HepG2 (cell line): ENCODE measurements around the gene LCN2. TPM values are rescaled to one million over a fixed set of nuclear protein-coding genes. Genes with fewer than 3 reads are reported as not detected.

Experiments
- AGO2 ChIP-seq: fragments of 200-400 bp; formaldehyde crosslinking; optimal IDR thresholded peaks from 2 replicates; pipeline ENCODE3; 2017; ENCODE audit warnings: mild to moderate bottlenecking, low read depth, low read length, moderate library complexity
- ARID4A ChIP-seq: sonication (generic); formaldehyde crosslinking; IDR thresholded peaks from 2 replicates; pipeline ENCODE4 v1.5.0; 2020; ENCODE audit warnings: mild to moderate bottlenecking, missing genetic modification reagents, borderline replicate concordance
- MAX ChIP-seq: IDR thresholded peaks from 2 replicates; pipeline ENCODE4 v1.6.1; 2012; ENCODE audit warnings: inconsistent platforms
- MAZ ChIP-seq, 2 experiments: sonication (generic) in 1 of 2; formaldehyde crosslinking in 1 of 2; IDR thresholded peaks; 2 replicates each; pipeline versions ENCODE4 v1.5.0 to v1.6.1; 2012 to 2020; ENCODE audit warnings: low read depth in 2 of 2, mild to moderate bottlenecking in 2 of 2, borderline replicate concordance in 1 of 2, improper control_type of control experiment in 1 of 2, low read length in 1 of 2, missing genetic modification reagents in 1 of 2, moderate library complexity in 1 of 2
- MEIS1 ChIP-seq: sonication (generic); formaldehyde crosslinking; IDR thresholded peaks from 2 replicates; pipeline ENCODE4 v1.9.0; 2021; ENCODE audit warnings: mild to moderate bottlenecking, missing genetic modification reagents, moderate library complexity, borderline replicate concordance
- MEIS2 ChIP-seq: sonication (generic); formaldehyde crosslinking; IDR thresholded peaks from 2 replicates; pipeline ENCODE4 v1.9.0; 2021; ENCODE audit warnings: mild to moderate bottlenecking, missing genetic modification reagents
- SAFB2 ChIP-seq: sonication (generic); formaldehyde crosslinking; IDR thresholded peaks from 2 replicates; pipeline ENCODE4 v1.5.1; 2020; ENCODE audit warnings: missing genetic modification reagents, low read depth, mild to moderate bottlenecking, borderline replicate concordance
- SOX5 ChIP-seq: IDR thresholded peaks from 2 replicates; pipeline ENCODE4 v1.6.1; 2016; ENCODE audit warnings: borderline replicate concordance
- SPEN ChIP-seq: sonication (generic); formaldehyde crosslinking; IDR thresholded peaks from 2 replicates; pipeline ENCODE4 v1.5.1; 2020; ENCODE audit warnings: low read depth, mild to moderate bottlenecking, missing genetic modification reagents
- TBX2 ChIP-seq: sonication (generic); formaldehyde crosslinking; IDR thresholded peaks from 2 replicates; pipeline ENCODE4 v1.5.0; 2020; ENCODE audit warnings: missing genetic modification reagents, mild to moderate bottlenecking, borderline replicate concordance
- UBTF ChIP-seq: sonication (generic); formaldehyde crosslinking; IDR thresholded peaks from 2 replicates; pipeline ENCODE4 v1.4.0; 2020; ENCODE audit warnings: mild to moderate bottlenecking, missing genetic modification reagents
- ZFYVE20 ChIP-seq: sonication (generic); formaldehyde crosslinking; IDR thresholded peaks from 2 replicates; pipeline ENCODE4 v1.8.0; 2023; ENCODE audit warnings: low read depth, mild to moderate bottlenecking, moderate library complexity, missing genetic modification reagents, borderline replicate concordance
- ZNF136 ChIP-seq: sonication (generic); formaldehyde crosslinking; IDR thresholded peaks from 2 replicates; pipeline ENCODE4 v1.8.1; 2022; ENCODE audit warnings: low read depth, mild to moderate bottlenecking, moderate library complexity, missing genetic modification reagents
- ZNF331 ChIP-seq: sonication (generic); formaldehyde crosslinking; IDR thresholded peaks from 2 replicates; pipeline ENCODE4 v1.4.0; 2020; ENCODE audit warnings: missing genetic modification reagents
- ZNF451 ChIP-seq: sonication (generic); formaldehyde crosslinking; IDR thresholded peaks from 2 replicates; pipeline ENCODE4 v1.5.0; 2020; ENCODE audit warnings: mild to moderate bottlenecking, missing genetic modification reagents
- ZNF468 ChIP-seq: sonication (generic); formaldehyde crosslinking; IDR thresholded peaks from 2 replicates; pipeline ENCODE4 v1.8.0; 2022; ENCODE audit warnings: mild to moderate bottlenecking, moderate library complexity, missing genetic modification reagents
- ZNF550 ChIP-seq: sonication (generic); formaldehyde crosslinking; IDR thresholded peaks from 2 replicates; pipeline ENCODE4 v1.4.0; 2020; ENCODE audit warnings: mild to moderate bottlenecking, missing genetic modification reagents, borderline replicate concordance
- ZNF772 ChIP-seq: sonication (generic); formaldehyde crosslinking; IDR thresholded peaks from 2 replicates; pipeline ENCODE4 v1.5.0; 2020; ENCODE audit warnings: mild to moderate bottlenecking, missing genetic modification reagents
- ZNF776 ChIP-seq: sonication (generic); formaldehyde crosslinking; IDR thresholded peaks from 2 replicates; pipeline ENCODE4 v1.4.0; 2020; ENCODE audit warnings: mild to moderate bottlenecking, missing genetic modification reagents
- ZZZ3 ChIP-seq: sonication (generic); formaldehyde crosslinking; IDR thresholded peaks from 2 replicates; pipeline ENCODE4 v1.4.0; 2020; ENCODE audit warnings: missing genetic modification reagents, mild to moderate bottlenecking, borderline replicate concordance
- polyA plus RNA-seq, 8 experiments: library from polyadenylated mRNA; depleted of rRNA in 3 of 8; stranded (reverse) in 7 of 8; unstranded in 1 of 8; fragments of >200 nt; fragmentation: Illumina TruSeq in 4 of 8; extraction: Trizol in 4 of 8; gene quantifications; 2 replicates each; pipeline versions ENCODE4 v1.2.1 to v1.2.3, GENCODE V29; 2011 to 2016; ENCODE audit warnings: low read depth in 4 of 8, missing spikeins in 1 of 8, mixed read lengths in 1 of 8; ENCODE audit not compliant: insufficient read depth in 1 of 8
- total RNA-seq, 5 experiments: library from RNA; depleted of rRNA; stranded (reverse); fragments of >200 nt; fragmentation: Illumina TruSeq; extraction: Trizol; gene quantifications; 2 replicates each; pipeline ENCODE4 v1.2.3, GENCODE V29; 2016; ENCODE audit warnings: low read depth in 1 of 5
- TF ChIP-seq, protein P1 (sequence below): sonication (generic); formaldehyde crosslinking; IDR thresholded peaks from 2 replicates; pipeline ENCODE4 v1.5.1; 2020; ENCODE audit warnings: mild to moderate bottlenecking, moderate library complexity, missing genetic modification reagents

Gene LCN2
- total and polyA plus RNA-seq, 2 of the 13 experiments (the other 11 are each of a cell fraction or from before 2014, with no cell fraction given), result 0.38 to 1.4 TPM

DNA sequence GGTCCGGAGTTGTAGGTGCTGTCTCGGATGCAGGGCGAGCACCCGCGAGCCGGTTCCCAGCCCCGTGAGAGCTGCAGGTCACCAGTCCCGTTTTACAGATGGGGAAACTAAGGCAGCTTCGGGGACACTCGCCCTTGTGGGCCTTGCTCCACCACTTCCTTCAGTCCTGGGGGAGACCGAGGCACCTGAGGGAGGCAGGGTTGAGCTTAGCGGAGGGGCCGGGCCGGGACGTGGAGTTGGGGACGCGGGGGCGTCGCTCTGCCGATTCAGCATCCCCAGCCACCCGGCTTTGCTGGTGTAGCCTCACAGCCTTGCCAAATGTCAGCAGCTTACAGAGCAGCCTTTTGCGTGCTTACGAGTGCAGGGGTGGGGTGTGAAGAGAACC is 11.3 kb downstream of the LCN2 start (continued):
- TF ChIP-seq, protein P1, sequence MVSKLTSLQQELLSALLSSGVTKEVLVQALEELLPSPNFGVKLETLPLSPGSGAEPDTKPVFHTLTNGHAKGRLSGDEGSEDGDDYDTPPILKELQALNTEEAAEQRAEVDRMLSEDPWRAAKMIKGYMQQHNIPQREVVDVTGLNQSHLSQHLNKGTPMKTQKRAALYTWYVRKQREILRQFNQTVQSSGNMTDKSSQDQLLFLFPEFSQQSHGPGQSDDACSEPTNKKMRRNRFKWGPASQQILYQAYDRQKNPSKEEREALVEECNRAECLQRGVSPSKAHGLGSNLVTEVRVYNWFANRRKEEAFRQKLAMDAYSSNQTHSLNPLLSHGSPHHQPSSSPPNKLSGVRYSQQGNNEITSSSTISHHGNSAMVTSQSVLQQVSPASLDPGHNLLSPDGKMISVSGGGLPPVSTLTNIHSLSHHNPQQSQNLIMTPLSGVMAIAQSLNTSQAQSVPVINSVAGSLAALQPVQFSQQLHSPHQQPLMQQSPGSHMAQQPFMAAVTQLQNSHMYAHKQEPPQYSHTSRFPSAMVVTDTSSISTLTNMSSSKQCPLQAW (CRISPR knock-in tag), result 0 out of 2 replicates have a peak, but pooled peaks have one; percentile 18
- TF ChIP-seq MAX (0 out of 2 replicates have a peak, but pooled peaks have one; percentile 26), SAFB2 (CRISPR knock-in tag) (0 out of 2 replicates have a peak, but pooled peaks have one; percentile 27), ZNF331 (no peak), MEIS2 (CRISPR knock-in tag) (peak; percentile 12; the same call in 1 of the 2 replicates), ZNF451 (CRISPR knock-in tag) (0 out of 2 replicates have a peak, but pooled peaks have one; percentile 10), ZFYVE20 (CRISPR knock-in tag) (0 out of 2 replicates have a peak, but pooled peaks have one; percentile 10), ZNF772 (CRISPR knock-in tag) (0 out of 2 replicates have a peak, but pooled peaks have one; percentile 41), ZNF776 (CRISPR knock-in tag) (0 out of 2 replicates have a peak, but pooled peaks have one; percentile 11), SOX5 (CRISPR knock-in tag) (no peak), SPEN (CRISPR knock-in tag) (0 out of 2 replicates have a peak, but pooled peaks have one; percentile 21), UBTF (CRISPR knock-in tag) (peak; percentile 11; the same call in 1 of the 2 replicates), MEIS1 (0 out of 2 replicates have a peak, but pooled peaks have one; percentile 14), MAZ (IDR thresholded peaks at IDR 0.05; ENCODE audit: borderline replicate concordance, low read depth, low read length) (no peak), MAZ (CRISPR knock-in tag; IDR thresholded peaks at IDR 0.05; ENCODE audit: low read depth) (no peak), ZNF468 (CRISPR knock-in tag) (no peak), ZNF550 (CRISPR knock-in tag) (no peak), AGO2 (peak; percentile 77), ZZZ3 (CRISPR knock-in tag) (no peak), TBX2 (peak; percentile 9; the same call in 1 of the 2 replicates), ZNF136 (CRISPR knock-in tag) (no peak), ARID4A (CRISPR knock-in tag) (no peak)
